Motor neuron (in vitro differentiated cells): ENCODE data around the gene IL1RL1. TPM values are rescaled to one million over a fixed set of nuclear protein-coding genes. Genes with fewer than 3 reads are reported as not detected.
A peak's percentile ranks its signal among the peaks of the same experiment; 100 is the strongest.

Experiments
- ATAC-seq, 8 experiments: fragments of 200-7000 bp; cut with Tn5 transposase; replicated peaks in 6 of 8; 2 replicates each; pipeline ENCODE4 v1.8.0; 2021; ENCODE audit warnings: mild to moderate bottlenecking in 8 of 8, moderate library complexity in 8 of 8
- H3K27ac ChIP-seq, 2 donors: fragments of 250-450 bp; sonication (Bioruptor Pico); 2 replicates each; pipeline ENCODE4 v1.9.0; 2021; ENCODE audit warnings: antibody characterized with exemption in 2 of 2, mild to moderate bottlenecking in 2 of 2, moderate library complexity in 1 of 2
- H3K4me1 ChIP-seq, 2 donors: fragments of 250-450 bp; sonication (Bioruptor Pico); replicated peaks in 1 of 2; 2 replicates each; pipeline ENCODE4 v1.6.1; 2021; ENCODE audit warnings: antibody characterized with exemption in 2 of 2, mild to moderate bottlenecking in 2 of 2, moderate library complexity in 1 of 2
- H3K4me3 ChIP-seq, 5 donors: fragments of 250-450 bp; sonication (Bioruptor Pico); 2 replicates each; pipeline ENCODE4 v1.9.0; 2021; ENCODE audit warnings: antibody characterized with exemption in 5 of 5, mild to moderate bottlenecking in 5 of 5, moderate library complexity in 4 of 5
- WGBS, 10 experiments: fragments of 450-650 bp; shearing (Covaris generic); methylation state at CpG; one replicate each; pipeline ENCODE4 v1.0.0; 2022; 5-methylcytosine and 5-hydroxymethylcytosine counted together
- in situ Hi-C, 9 experiments: fragments of 400-800 bp; cut with MboI; loops; one replicate each; pipeline ENCODE4 v1.15.0; 2021; ENCODE audit warnings: low sequenced_read_pairs in 9 of 9, low pct_unique_long_range_greater_than_20kb in 2 of 9; ENCODE audit not compliant: unreplicated experiment in 9 of 9
- total RNA-seq, 8 experiments: library from RNA; unstranded; fragments of 300-600 nt; gene quantifications; 2 replicates each; pipeline versions ENCODE4 v1.2.3 to v1.2.4, GENCODE V29; 2022

The IL1RL1 gene
- total RNA-seq, 8 experiments from 2014 or later, result 0.08 to 2.0 (median 0.34) TPM; not detected in 4

DNA sequence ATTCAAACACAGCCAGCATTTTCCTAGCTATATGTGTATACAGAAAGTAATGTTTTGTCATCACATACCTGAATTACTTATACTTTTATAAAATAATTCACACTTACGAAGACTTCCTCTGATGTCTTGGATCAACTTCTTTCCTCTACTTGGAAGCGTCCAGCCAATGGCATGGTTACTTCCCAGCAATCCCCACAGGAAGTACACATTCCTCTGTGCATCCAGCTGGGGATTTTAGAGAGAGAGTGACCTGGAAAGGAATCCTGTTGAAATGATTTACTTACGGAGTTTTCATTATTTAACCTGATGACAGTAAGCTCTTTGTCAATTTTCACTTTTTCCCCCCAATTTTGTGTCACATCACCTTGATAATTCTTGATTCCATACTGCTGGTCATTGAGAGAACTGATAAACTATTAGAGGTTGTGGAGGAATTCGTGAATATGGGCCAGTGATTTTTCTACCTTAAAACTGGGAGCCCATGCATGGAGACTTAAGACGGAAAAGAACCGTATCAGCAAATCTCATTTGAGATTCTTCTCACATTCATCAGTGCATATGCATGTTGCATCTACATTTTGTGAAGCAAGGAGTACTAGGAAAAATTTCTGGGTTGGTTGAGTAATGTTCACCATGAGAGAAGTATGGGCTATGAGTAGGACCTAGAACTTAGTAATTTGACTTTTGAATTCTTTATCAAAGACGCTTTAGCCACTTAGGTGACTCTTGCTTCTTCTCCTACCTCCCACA lies 35.2 kb downstream of the IL1RL1 start:
- H3K4me3 ChIP-seq, result no peak overlapping the region
- in situ Hi-C loops, result no loop called here
- no peaks in the 10 kb centered on the region for H3K4me1 ChIP-seq
- 16 to 90% (median 77%) methylated on average over 3 to 7 of the region's 7 CpGs; no CpG with 5 or more reads in 1 of the 10 experiments for WGBS, 10 experiments
- ATAC-seq, result no peak
- no peak overlapping the region for H3K27ac ChIP-seq

GRCh38 chr2:102350137-102350793 lies 38.9 kb downstream of the IL1RL1 start:
- ATAC-seq, result no peak
- 0 to 20% methylated on average over 1 of the region's 1 CpG; no CpG with 5 or more reads in 8 of the 10 experiments for WGBS, 10 experiments
- in situ Hi-C loops, result no loop called here

DNA sequence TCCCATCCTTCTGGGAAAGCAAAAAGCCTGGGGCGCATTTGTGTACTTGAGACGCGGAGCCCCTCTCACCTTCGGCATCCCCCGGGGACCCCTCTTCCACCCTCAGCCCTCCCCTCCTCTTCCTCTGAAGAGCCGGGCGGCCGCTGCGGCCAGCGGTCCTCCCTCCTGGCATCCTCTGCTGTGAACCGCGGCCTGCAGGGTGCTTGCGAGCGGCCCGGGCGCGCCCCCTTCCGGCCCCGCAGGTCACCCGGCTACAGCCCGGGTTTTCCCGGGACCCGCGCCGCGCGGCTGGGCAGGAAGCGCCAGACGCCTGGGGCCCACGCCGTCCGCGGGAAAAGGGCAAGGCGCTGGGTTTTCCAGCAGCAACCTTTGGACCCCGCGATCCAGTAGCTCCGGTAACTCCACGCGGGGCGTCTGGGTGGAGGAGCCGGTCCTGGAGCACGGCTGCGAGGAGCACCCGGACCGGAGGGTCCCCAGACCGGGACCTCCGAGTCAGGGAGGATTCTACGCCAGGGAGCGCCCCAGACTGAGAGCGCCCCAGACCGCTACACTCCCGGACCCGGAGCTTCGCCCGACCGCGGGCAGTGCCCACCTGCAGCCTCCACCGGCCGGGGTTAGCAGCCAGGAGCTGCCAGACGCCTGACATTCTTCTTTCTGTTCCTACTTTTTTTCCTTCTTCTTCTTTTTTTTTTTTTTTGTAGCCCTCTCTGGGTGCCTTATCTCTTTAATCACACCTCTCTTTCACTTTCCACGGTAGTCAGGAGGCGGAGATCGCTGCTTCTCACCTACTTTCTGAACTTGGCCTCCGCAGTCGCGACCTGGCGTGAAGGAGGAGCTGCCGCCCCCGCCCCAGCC lies 44.4 kb downstream of the IL1RL1 start, which contains the start of gene IL18R1:
TSS of gene IL18R1 (plus strand) at position 271 of the 855 bp plus-strand sequence. CDS start 6,865 bp downstream, outside the sequence.
- Histone ChIP-seq H3K4me1 (no peaks in the 10 kb centered on the region), H3K4me3 (peak within 1 kb of the TSS; percentile 40 to 55 (median 49)), H3K27ac (no peak within 1 kb of the TSS)
- peak; percentile 95 to 100 (median 100) for ATAC-seq
- in situ Hi-C loops, result no loop called here
- WGBS, 10 experiments, result 0 to 7% (median 2%) methylated on average over 3 to 14 of the region's 69 CpGs; no CpG with 5 or more reads in 6 of the 10 experiments

More at GRCh38 chr2:102350137-102350793, 38.9 kb downstream of the IL1RL1 start:
- Histone ChIP-seq H3K4me1 (no peaks in the 10 kb centered on the region), H3K4me3 (no peak overlapping the region), H3K27ac (no peak overlapping the region)

GRCh38 chr2:102356381-102356712 lies 45.0 kb downstream of the IL1RL1 start:
- Histone ChIP-seq H3K4me3 (peak overlapping the region in 2 of 5 donors; percentile 40 to 55), H3K4me1 (no peaks in the 10 kb centered on the region), H3K27ac (no peak overlapping the region)
- in situ Hi-C loops, result no loop called here
- ATAC-seq, result no peak
- 11 to 43% (median 25%) methylated on average over 1 to 3 of the region's 7 CpGs; no CpG with 5 or more reads in 4 of the 10 experiments for WGBS, 10 experiments

DNA sequence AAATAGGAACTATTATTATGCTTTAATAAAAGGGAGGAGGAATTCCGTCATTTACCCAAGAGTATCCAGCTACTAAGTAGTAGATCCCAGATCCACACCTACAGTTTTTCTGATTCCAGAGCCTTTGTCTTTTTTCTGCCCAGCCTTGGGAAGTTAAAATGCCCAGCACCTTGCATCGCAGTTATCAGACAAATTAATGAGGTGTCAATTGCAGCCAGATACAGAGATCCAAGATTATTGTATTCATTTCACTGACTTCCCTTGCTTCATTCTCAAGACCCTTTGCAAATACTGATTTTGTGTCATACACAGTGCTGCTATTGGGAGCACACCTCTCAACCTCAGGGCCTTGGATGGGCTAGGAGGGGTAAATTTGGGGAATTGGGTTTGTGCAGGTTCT lies 45.4 kb downstream of the IL1RL1 start:
- in situ Hi-C loops, result no loop called here
- H3K27ac ChIP-seq, result no peak overlapping the region
- H3K4me1 ChIP-seq, result no peaks in the 10 kb centered on the region
- WGBS, 10 experiments, result 0 to 100% (median 80%) methylated on average over 1 to 2 of the region's 2 CpGs; no CpG with 5 or more reads in 3 of the 10 experiments
- no peak for ATAC-seq
- no peak overlapping the region for H3K4me3 ChIP-seq

GRCh38 chr2:102357937-102358336 lies 46.6 kb downstream of the IL1RL1 start:
- no peak overlapping the region for H3K4me3 ChIP-seq
- no peak overlapping the region for H3K27ac ChIP-seq
- no peak for ATAC-seq
- H3K4me1 ChIP-seq, result no peaks in the 10 kb centered on the region
- in situ Hi-C loops, result no loop called here
- 0 to 100% (median 77%) methylated on average over 1 to 2 of the region's 2 CpGs; no CpG with 5 or more reads in 1 of the 10 experiments for WGBS, 10 experiments

DNA sequence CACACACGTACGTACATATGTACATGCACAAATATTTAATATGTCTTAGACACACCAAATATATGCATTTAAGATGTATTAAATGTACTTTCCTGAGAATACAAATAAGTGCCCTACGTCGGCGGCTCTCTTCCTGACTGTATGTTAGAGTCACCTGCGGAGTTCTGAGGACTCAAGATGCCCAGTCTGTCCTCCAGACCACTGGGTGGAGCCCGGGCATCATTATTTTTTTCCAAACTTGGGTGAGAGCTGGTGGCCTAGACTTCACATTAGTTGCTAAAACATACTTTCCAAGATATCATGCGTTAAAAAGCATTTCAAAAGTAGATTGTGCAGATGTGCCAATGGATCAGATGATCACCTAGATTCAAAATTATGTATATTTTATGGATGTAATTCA lies 47.1 kb downstream of the IL1RL1 start:
- ATAC-seq, result peak in 1 of 8 experiments; percentile 19
- 0 to 100% (median 90%) methylated on average over 1 to 8 of the region's 8 CpGs; no CpG with 5 or more reads in 2 of the 10 experiments for WGBS, 10 experiments
- in situ Hi-C loops, result no loop called here

GRCh38 chr2:102359527-102359926 lies 48.2 kb downstream of the IL1RL1 start:
- 11 to 100% (median 84%) methylated on average over 1 to 3 of the region's 3 CpGs for WGBS, 10 experiments
- in situ Hi-C loops, result no loop called here

More for the DNA sequence above, 47.1 kb downstream of the IL1RL1 start:
- Histone ChIP-seq H3K4me1 (no peaks in the 10 kb centered on the region), H3K27ac (no peak overlapping the region), H3K4me3 (no peak overlapping the region)

GRCh38 chr2:102361632-102362241 lies 50.4 kb downstream of the IL1RL1 start:
- in situ Hi-C loops, result loop anchor here in 1 of 9 experiments (10.0 kb wide), 1 partner anchor 83 kb away; no protein-coding TSS in a partner anchor
- no peaks in the 10 kb centered on the region for H3K4me1 ChIP-seq
- H3K27ac ChIP-seq, result no peak overlapping the region
- no peak overlapping the region for H3K4me3 ChIP-seq
- ATAC-seq, result no peak
- 57 to 81% (median 70%) methylated on average over 1 to 5 of the region's 5 CpGs; no CpG with 5 or more reads in 1 of the 10 experiments for WGBS, 10 experiments

More at GRCh38 chr2:102359527-102359926, 48.2 kb downstream of the IL1RL1 start:
- Histone ChIP-seq H3K4me1 (no peaks in the 10 kb centered on the region), H3K27ac (no peak overlapping the region), H3K4me3 (no peak overlapping the region)
- ATAC-seq, result peak in 2 of 8 experiments; percentile 54 to 56

DNA sequence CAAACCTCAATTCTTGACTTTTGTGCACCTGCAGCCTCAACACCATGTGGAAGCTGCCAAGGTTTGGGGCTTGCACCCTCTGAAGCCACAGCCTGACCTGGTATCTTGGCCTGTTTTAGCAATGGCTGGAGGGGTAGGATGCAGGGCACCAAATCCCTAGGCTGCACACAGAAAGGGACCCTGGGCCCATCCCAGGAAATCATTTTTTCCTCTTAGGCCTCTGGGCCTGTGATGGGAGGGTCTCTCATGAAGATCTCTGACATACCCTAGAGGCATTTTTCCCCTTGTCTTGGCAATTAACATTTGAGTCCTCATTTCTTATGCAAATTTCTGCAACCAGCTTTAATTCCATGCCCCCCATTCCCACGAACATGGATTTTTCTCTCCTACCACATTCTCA lies 54.4 kb downstream of the IL1RL1 start:
- no peaks in the 10 kb centered on the region for H3K4me1 ChIP-seq
- ATAC-seq, result no peak
- no peak overlapping the region for H3K27ac ChIP-seq
- 40 to 100% (median 64%) methylated on average over 1 of the region's 1 CpG; no CpG with 5 or more reads in 5 of the 10 experiments for WGBS, 10 experiments
- in situ Hi-C loops, result loop anchor here in 1 of 9 experiments (10.0 kb wide), 1 partner anchor 79 kb away; no protein-coding TSS in a partner anchor
- no peak overlapping the region for H3K4me3 ChIP-seq

GRCh38 chr2:102366406-102367112 lies 55.2 kb downstream of the IL1RL1 start:
- ATAC-seq, result no peak
- Histone ChIP-seq H3K27ac (no peak overlapping the region), H3K4me1 (no peaks in the 10 kb centered on the region), H3K4me3 (no peak overlapping the region)
- in situ Hi-C loops, result loop anchor here in 1 of 9 experiments (10.0 kb wide), 1 partner anchor 78 kb away; no protein-coding TSS in a partner anchor
- WGBS, 10 experiments, result 63 to 100% (median 86%) methylated on average over 1 to 3 of the region's 3 CpGs; no CpG with 5 or more reads in 4 of the 10 experiments
